Neural progenitor cell (in vitro differentiated cells): ENCODE data around the gene ERO1A. TPM values are rescaled to one million over a fixed set of nuclear protein-coding genes. Genes with fewer than 3 reads are reported as not detected.

Source experiments
- DNase-seq: peaks from one replicate; pipeline ENCODE4 v3.0.0-alpha.2; 2016; ENCODE audit warnings: low spot score
- H2AFZ ChIP-seq: fragments of 200-600 bp; sonication (generic); replicated peaks from 2 replicates; pipeline ENCODE4 v1.6.1; 2016; ENCODE audit warnings: antibody characterized with exemption
- H3F3A ChIP-seq: fragments of 200-600 bp; sonication (generic); 2 replicates; pipeline ENCODE4 v1.6.1; 2016; ENCODE audit warnings: antibody characterized with exemption, low read depth
- H3K27ac ChIP-seq: fragments of 200-600 bp; sonication (generic); 2 replicates; pipeline ENCODE4 v1.5.1; 2016; ENCODE audit warnings: mild to moderate bottlenecking
- H3K27me3 ChIP-seq: fragments of 200-600 bp; sonication (generic); 2 replicates; pipeline ENCODE4 v1.6.1; 2016; ENCODE audit warnings: mild to moderate bottlenecking, moderate library complexity
- H3K36me3 ChIP-seq: fragments of 200-600 bp; sonication (generic); 2 replicates; pipeline ENCODE4 v1.5.1; 2016
- H3K4me1 ChIP-seq: fragments of 200-600 bp; sonication (generic); 2 replicates; pipeline ENCODE4 v1.6.1; 2016; ENCODE audit warnings: mixed run types
- H3K4me2 ChIP-seq: fragments of 200-600 bp; sonication (generic); 2 replicates; pipeline ENCODE4 v1.6.1; 2016
- H3K4me3 ChIP-seq: fragments of 200-600 bp; sonication (generic); 2 replicates; pipeline ENCODE4 v1.5.1; 2016
- H3K79me2 ChIP-seq: fragments of 200-600 bp; sonication (generic); 2 replicates; pipeline ENCODE4 v1.6.1; 2016; ENCODE audit warnings: low read depth
- H3K9ac ChIP-seq: fragments of 200-600 bp; sonication (generic); 2 replicates; pipeline ENCODE4 v1.6.1; 2016
- H3K9me3 ChIP-seq: fragments of 200-600 bp; sonication (generic); 2 replicates; pipeline ENCODE4 v1.5.1; 2016; ENCODE audit warnings: low read depth
- H4K20me1 ChIP-seq: fragments of 200-600 bp; sonication (generic); 2 replicates; pipeline ENCODE4 v1.6.1; 2016; ENCODE audit warnings: low read depth
- H3K27ac Mint-ChIP-seq: 3 replicates; pipeline ENCODE4 v1.8.0; 2021; ENCODE audit warnings: mixed read lengths
- H3K27me3 Mint-ChIP-seq: 2 replicates; pipeline ENCODE4 v1.8.0; 2022; ENCODE audit warnings: low read depth, mild to moderate bottlenecking, inconsistent platforms, moderate library complexity, mixed read lengths; ENCODE audit not compliant: insufficient read depth
- H3K36me3 Mint-ChIP-seq: 3 replicates; pipeline ENCODE4 v1.8.0; 2021; ENCODE audit warnings: mixed read lengths
- H3K4me1 Mint-ChIP-seq: 3 replicates; pipeline ENCODE4 v1.8.0; 2021; ENCODE audit warnings: mixed read lengths
- H3K4me3 Mint-ChIP-seq: 3 replicates; pipeline ENCODE4 v1.8.0; 2021; ENCODE audit warnings: mild to moderate bottlenecking, moderate library complexity, mixed read lengths
- H3K9me3 Mint-ChIP-seq: 3 replicates; pipeline ENCODE4 v1.8.0; 2020; ENCODE audit warnings: mixed read lengths
- CTCF ChIP-seq: fragments of 200-600 bp; sonication (generic); IDR thresholded peaks from 2 replicates; pipeline ENCODE4 v1.5.1; 2017; ENCODE audit warnings: antibody characterized with exemption, mild to moderate bottlenecking
- EZH2 ChIP-seq: fragments of 200-600 bp; sonication (generic); IDR thresholded peaks from 2 replicates; pipeline ENCODE4 v1.6.1; 2017; ENCODE audit warnings: antibody characterized with exemption, mild to moderate bottlenecking, moderate library complexity
- EZH2phosphoT487 ChIP-seq: fragments of 200-600 bp; sonication (generic); IDR thresholded peaks from 2 replicates; pipeline ENCODE4 v1.6.1; 2017; ENCODE audit warnings: antibody characterized with exemption
- total RNA-seq: library from RNA; depleted of rRNA; stranded (reverse); fragments of >200 nt; gene quantifications from 2 replicates; pipeline ENCODE4 v1.2.3, GENCODE V29; 2015; ENCODE audit warnings: low replicate concordance

The ERO1A gene
- total RNA-seq, 1 donor from 2014 or later = 54.1 TPM

DNA sequence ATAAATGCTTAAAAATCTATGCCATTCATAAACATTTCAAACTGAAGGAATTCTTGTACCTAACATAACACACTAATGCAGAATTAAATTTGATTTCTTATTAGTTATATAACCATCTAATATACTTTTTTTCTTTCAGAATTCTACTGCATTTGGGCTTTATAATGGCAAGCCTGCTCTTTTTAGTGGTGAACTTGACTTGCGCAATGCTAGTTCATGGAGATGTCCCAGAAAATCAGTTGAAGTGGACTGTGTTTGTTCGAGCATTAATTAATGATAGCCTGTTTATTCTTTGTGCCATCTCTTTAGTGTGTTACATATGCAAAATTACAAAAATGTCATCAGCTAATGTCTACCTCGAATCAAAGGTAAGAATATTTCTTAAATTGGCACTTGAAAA is 95.4 kb downstream of the ERO1A start:
- no peak overlapping the region for H3K27ac ChIP-seq
- TF ChIP-seq EZH2 (no peak), EZH2phosphoT487 (no peak), CTCF (no peak)
- no peaks in the 10 kb centered on the region for H3K36me3 ChIP-seq
- H3K4me1 ChIP-seq = no peaks in the 10 kb centered on the region
- peaks cover 21% of the 10 kb centered on the region for H3K36me3 Mint-ChIP-seq
- H3K27me3 ChIP-seq = no peaks in the 10 kb centered on the region
- H4K20me1 ChIP-seq = no peaks in the 10 kb centered on the region
- no peaks in the 10 kb centered on the region for H3F3A ChIP-seq
- no peak overlapping the region for H3K4me3 Mint-ChIP-seq
- no peak for DNase-seq
- peaks cover 6% of the 10 kb centered on the region for H3K9me3 ChIP-seq
- no peak overlapping the region for H3K9ac ChIP-seq
- no peak overlapping the region for H3K4me2 ChIP-seq
- peaks cover 12% of the 10 kb centered on the region for H3K9me3 Mint-ChIP-seq
- H3K27ac Mint-ChIP-seq = no peak overlapping the region
- H3K4me1 Mint-ChIP-seq = no peaks in the 10 kb centered on the region
- no peak overlapping the region for H3K4me3 ChIP-seq
- H3K27me3 Mint-ChIP-seq = peaks cover 2% of the 10 kb centered on the region
- no peak overlapping the region for H2AFZ ChIP-seq
- no peaks in the 10 kb centered on the region for H3K79me2 ChIP-seq

DNA sequence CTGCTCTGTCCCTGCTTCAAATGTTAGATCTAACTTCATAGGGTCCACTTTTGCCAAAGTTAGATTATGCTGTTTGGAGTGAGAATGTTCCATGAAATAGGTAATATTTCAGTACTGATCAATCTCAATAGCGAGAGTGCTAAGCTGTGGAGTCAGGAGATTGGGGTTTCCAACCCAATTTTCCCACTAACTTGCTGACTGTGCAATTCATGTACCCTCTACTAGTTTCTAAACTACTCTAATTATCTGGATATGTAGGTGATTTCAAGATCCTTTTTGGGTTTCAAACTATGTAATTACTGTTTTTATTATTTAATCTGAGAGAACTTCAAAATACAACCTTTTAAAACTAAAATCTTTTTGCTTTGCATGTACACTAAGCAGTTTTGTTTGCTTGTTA is 96.8 kb downstream of the ERO1A start:
- no peaks in the 10 kb centered on the region for H3K9me3 ChIP-seq
- H3K27me3 ChIP-seq = no peaks in the 10 kb centered on the region
- Mint-ChIP-seq H3K9me3 (peaks cover 17% of the 10 kb centered on the region), H3K4me3 (no peak overlapping the region), H3K4me1 (no peaks in the 10 kb centered on the region), H3K36me3 (peaks cover 13% of the 10 kb centered on the region), H3K27me3 (peaks cover 2% of the 10 kb centered on the region), H3K27ac (no peak overlapping the region)
- no peak overlapping the region for H3K4me2 ChIP-seq
- H3K4me3 ChIP-seq = no peak overlapping the region
- no peak overlapping the region for H3K9ac ChIP-seq
- TF ChIP-seq CTCF (no peak), EZH2phosphoT487 (no peak)
- no peaks in the 10 kb centered on the region for H3K79me2 ChIP-seq
- no peak overlapping the region for H2AFZ ChIP-seq
- no peaks in the 10 kb centered on the region for H3K36me3 ChIP-seq
- H3K27ac ChIP-seq = no peak overlapping the region
- no peaks in the 10 kb centered on the region for H4K20me1 ChIP-seq
- no peaks in the 10 kb centered on the region for H3K4me1 ChIP-seq
- H3F3A ChIP-seq = no peaks in the 10 kb centered on the region
- DNase-seq = no peak

DNA sequence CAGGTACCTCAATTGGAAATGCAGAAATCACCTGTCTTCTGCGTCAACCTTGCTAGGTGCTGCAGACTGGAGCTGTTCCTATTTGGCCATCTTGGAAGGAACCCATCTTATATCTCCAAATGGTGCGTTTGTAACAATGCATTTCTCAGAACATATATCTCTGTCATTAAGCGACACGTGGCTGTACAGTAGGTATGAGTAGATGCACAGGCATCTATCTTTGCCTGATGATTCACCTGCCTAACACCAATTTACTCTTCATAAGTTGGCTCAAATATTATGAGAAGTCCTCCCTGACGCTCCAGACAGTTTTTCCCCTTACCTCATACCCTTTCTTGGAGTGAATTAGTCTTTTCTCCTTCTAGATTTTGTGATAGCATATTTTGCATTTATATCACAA is 98.5 kb downstream of the ERO1A start:
- Histone ChIP-seq H2AFZ (no peak overlapping the region), H3K4me1 (no peaks in the 10 kb centered on the region), H3K36me3 (no peaks in the 10 kb centered on the region), H4K20me1 (no peaks in the 10 kb centered on the region), H3K9me3 (no peaks in the 10 kb centered on the region), H3K27me3 (no peaks in the 10 kb centered on the region), H3F3A (no peaks in the 10 kb centered on the region), H3K4me3 (no peak overlapping the region), H3K9ac (no peak overlapping the region), H3K79me2 (no peaks in the 10 kb centered on the region), H3K4me2 (no peak overlapping the region), H3K27ac (no peak overlapping the region)
- no peak for DNase-seq
- H3K4me1 Mint-ChIP-seq = no peaks in the 10 kb centered on the region
- TF ChIP-seq CTCF (no peak), EZH2 (no peak), EZH2phosphoT487 (no peak)
- no peak overlapping the region for H3K4me3 Mint-ChIP-seq
- no peak overlapping the region for H3K27ac Mint-ChIP-seq
- peaks cover 3% of the 10 kb centered on the region for H3K27me3 Mint-ChIP-seq
- peaks cover 12% of the 10 kb centered on the region for H3K36me3 Mint-ChIP-seq
- peaks cover 29% of the 10 kb centered on the region for H3K9me3 Mint-ChIP-seq
